HEK293 (cell line): ENCODE results near the gene TPSD1.

Experiments
- CTCF ChIP-seq: fragments of 450-650 bp; formaldehyde crosslinking; IDR thresholded peaks from 2 replicates; pipeline ENCODE4 v1.5.1; 2016; ENCODE audit warnings: missing biosample characterization, missing genetic modification characterization
- ZNF274 ChIP-seq, 2 experiments: fragments of 200-500 bp in 1 of 2; fragments of 450-650 bp in 1 of 2; sonication (Bioruptor generic) in 1 of 2; formaldehyde crosslinking in 1 of 2; IDR thresholded peaks; 2 replicates each; pipeline versions ENCODE4 v1.5.1 to v1.6.1; 2014 to 2016; ENCODE audit warnings: borderline replicate concordance in 1 of 2, inconsistent platforms in 1 of 2, low read length in 1 of 2, missing biosample characterization in 1 of 2, missing genetic modification characterization in 1 of 2

- no peak for TF ChIP-seq ZNF274 (IDR thresholded peaks at IDR 0.05; ENCODE audit: low read length)
- TF ChIP-seq ZNF274 (tag by site-specific recombination; IDR thresholded peaks at IDR 0.05; ENCODE audit: borderline replicate concordance) = no peak
- TF ChIP-seq CTCF (tag by site-specific recombination) = no peak
Measured at GRCh38 chr16:1290860-1291575, 35.1 kb downstream of the TPSD1 start.
